Endothelial cell of umbilical vein (primary cell): ENCODE results near the gene SLC5A4. TPM values are rescaled to one million over a fixed set of nuclear protein-coding genes. Genes with fewer than 3 reads are reported as not detected.

Experiments
- BruUV-seq: library from RNA; stranded (reverse); fragments of 400-500 nt; replicated peaks from 2 replicates; lab custom pipeline; 2021; lab: Mats Ljungman, UMichigan
- CTCF ChIA-PET: fragments of 300-600, 350-600 bp; sonication (Branson Sonifier 250); formaldehyde crosslinking; loops from one replicate; lab custom pipeline; 2021; ENCODE audit warnings: antibody characterized with exemption, inconsistent platforms; lab: Charles Lee
- POLR2A ChIA-PET: fragments of 300-600, 350-600 bp; sonication (Branson Sonifier 250); formaldehyde crosslinking; loops from one replicate; lab custom pipeline; 2021; ENCODE audit warnings: antibody characterized with exemption, inconsistent platforms; lab: Charles Lee
- DNase-seq: peaks from one replicate; pipeline ENCODE4 v3.0.0-alpha.2; 2011; ENCODE audit warnings: low read depth, low spot score
- FAIRE-seq: peaks from 2 replicates; lab custom pipeline; 2011; peaks lifted over from hg19 to GRCh38; lab: Jason Lieb, UNC
- H2AFZ ChIP-seq: 2 replicates; pipeline ENCODE4 v1.6.0; 2012; ENCODE audit warnings: low read depth, low read length, control low read depth, inconsistent platforms
- H3K27ac ChIP-seq: 2 replicates; pipeline ENCODE4 v1.5.1; 2011; ENCODE audit warnings: low read depth, mild to moderate bottlenecking, control low read depth, low read length, moderate library complexity; ENCODE audit not compliant: insufficient read depth
- H3K27me3 ChIP-seq, 2 experiments: 2 replicates each; pipeline versions ENCODE4 v1.6.0 to v1.6.1; 2011; ENCODE audit warnings: low read length in 2 of 2, mixed read lengths in 1 of 2; ENCODE audit not compliant: control insufficient read depth in 2 of 2, insufficient read depth in 2 of 2
- H3K36me3 ChIP-seq, 2 experiments: 2 replicates in 1 of 2; 3 replicates in 1 of 2; pipeline ENCODE4 v1.5.1; 2011; ENCODE audit warnings: low read length in 2 of 2, mild to moderate bottlenecking in 1 of 2, moderate library complexity in 1 of 2; ENCODE audit not compliant: control insufficient read depth in 2 of 2, insufficient read depth in 2 of 2; ENCODE audit errors: extremely low read depth in 1 of 2
- H3K4me1 ChIP-seq: 3 replicates; pipeline ENCODE4 v1.5.1; 2011; ENCODE audit warnings: mild to moderate bottlenecking, low read length; ENCODE audit not compliant: control insufficient read depth, insufficient read depth; ENCODE audit errors: extremely low read depth
- H3K4me2 ChIP-seq: 2 replicates; pipeline ENCODE4 v1.6.1; 2011; ENCODE audit warnings: low read length, control low read depth, mixed read lengths; ENCODE audit not compliant: insufficient read depth
- H3K4me3 ChIP-seq, 3 experiments: fragments of 200-600 bp in 1 of 3; sonication (generic), shearing (Covaris generic) in 1 of 3; replicated peaks in 1 of 3; 2 replicates each; pipeline ENCODE4 v1.5.1; 2011 to 2016; ENCODE audit warnings: control low read depth in 3 of 3, low read length in 3 of 3, mild to moderate bottlenecking in 2 of 3, inconsistent platforms in 1 of 3, low read depth in 1 of 3, moderate library complexity in 1 of 3; ENCODE audit not compliant: insufficient read depth in 1 of 3
- H3K79me2 ChIP-seq: 2 replicates; pipeline ENCODE4 v1.6.0; 2012; ENCODE audit warnings: low read length, inconsistent platforms; ENCODE audit not compliant: control insufficient read depth, insufficient read depth
- H3K9ac ChIP-seq: replicated peaks from 2 replicates; pipeline ENCODE3; 2011; ENCODE audit warnings: low read length, control low read depth; ENCODE audit not compliant: insufficient read depth; ENCODE audit errors: extremely low read depth
- H3K9me1 ChIP-seq: replicated peaks from 3 replicates; pipeline ENCODE4 v1.6.0; 2011; ENCODE audit warnings: mild to moderate bottlenecking, low read length; ENCODE audit not compliant: control insufficient read depth, insufficient read depth; ENCODE audit errors: extremely low read depth
- H3K9me3 ChIP-seq: replicated peaks from 2 replicates; pipeline ENCODE4 v1.5.1; 2012; ENCODE audit warnings: low read length, inconsistent platforms; ENCODE audit not compliant: control insufficient read depth, insufficient read depth
- H4K20me1 ChIP-seq: replicated peaks from 2 replicates; pipeline ENCODE3; 2011; ENCODE audit warnings: mild to moderate bottlenecking, low read length; ENCODE audit not compliant: control insufficient read depth, insufficient read depth; ENCODE audit errors: extremely low read depth
- EZH2 ChIP-seq: IDR thresholded peaks from 2 replicates; pipeline ENCODE4 v1.6.1; 2012; ENCODE audit warnings: borderline replicate concordance, low read depth, mild to moderate bottlenecking, moderate library complexity, low read length, inconsistent platforms; ENCODE audit not compliant: severe bottlenecking
- FOS ChIP-seq: IDR thresholded peaks from 2 replicates; pipeline ENCODE4 v1.6.1; 2011; ENCODE audit warnings: mild to moderate bottlenecking, low read length, moderate library complexity, borderline replicate concordance; ENCODE audit not compliant: insufficient read depth
- GATA2 ChIP-seq: IDR thresholded peaks from 2 replicates; pipeline ENCODE4 v1.7.0; 2011; ENCODE audit warnings: low read depth, mild to moderate bottlenecking, moderate library complexity, mixed read lengths, low read length; ENCODE audit not compliant: insufficient read length, insufficient read depth
- JUN ChIP-seq: IDR thresholded peaks from 2 replicates; pipeline ENCODE4 v1.6.1; 2011; ENCODE audit warnings: borderline replicate concordance, low read depth; ENCODE audit not compliant: insufficient read length, insufficient read depth
- MAX ChIP-seq: IDR thresholded peaks from 2 replicates; pipeline ENCODE4 v1.6.1; 2011; ENCODE audit not compliant: insufficient read depth, insufficient read length
- MYC ChIP-seq: IDR thresholded peaks from one replicate; pipeline ENCODE4 v1.6.1; 2011; ENCODE audit warnings: mild to moderate bottlenecking, low read depth, low read length
- POLR2A ChIP-seq: IDR thresholded peaks from 2 replicates; pipeline ENCODE4 v1.6.1; 2012; ENCODE audit warnings: low read depth, mild to moderate bottlenecking, control low read depth, low read length
- POLR2AphosphoS5 ChIP-seq: IDR thresholded peaks from 2 replicates; pipeline ENCODE4 v1.6.1; 2012; ENCODE audit warnings: low read depth, mild to moderate bottlenecking, control low read depth, low read length, moderate library complexity; ENCODE audit not compliant: insufficient read depth
- dilution Hi-C: fragments of 300-500 bp; cut with MboI; formaldehyde crosslinking; loops from one replicate; pipeline ENCODE4 v1.15.0; 2019; ENCODE audit warnings: low sequenced_read_pairs; ENCODE audit not compliant: extremely low pct_ligation_motif_present
- intact Hi-C: fragments of 100-400 bp; cut with micrococcal nuclease; formaldehyde crosslinking; loops from one replicate; pipeline ENCODE4 v1.10.0; 2022
- polyA plus RNA-seq, 4 experiments: library from polyadenylated mRNA; depleted of rRNA in 3 of 4; stranded (reverse) in 3 of 4; unstranded in 1 of 4; fragments of >200 nt; gene quantifications; 2 replicates each; pipeline versions ENCODE4 v1.2.1 to v1.2.3, GENCODE V29; 2011 to 2012; ENCODE audit warnings: missing spikeins in 1 of 4
- total RNA-seq: library from RNA; stranded (reverse); gene quantifications from 2 replicates; pipeline ENCODE4 v1.2.3, GENCODE V29; 2021
- TF ChIP-seq, protein P1 (sequence below), 2 donors: IDR thresholded peaks; 1 replicate in 1 of 2; 2 replicates in 1 of 2; pipeline ENCODE4 v1.5.1; 2011; ENCODE audit warnings: low read length in 2 of 2, mild to moderate bottlenecking in 2 of 2, moderate library complexity in 2 of 2, control low read depth in 1 of 2, inconsistent platforms in 1 of 2, low read depth in 1 of 2; ENCODE audit not compliant: insufficient read depth in 1 of 2; ENCODE audit errors: extremely low read depth in 1 of 2

The SLC5A4 gene
- total and polyA plus RNA-seq, 2 donors (not counting 3 experiments of a cell fraction or from before 2014, with no cell fraction given) = 1.5 to 2.8 TPM

- intact Hi-C loops (no loop called here), dilution Hi-C loops (no loop called here)
- peaks cover 0 to 2% of the 10 kb centered on the region in 2 experiments for H3K36me3 ChIP-seq
- ChIA-PET CTCF (no interaction called here), POLR2A (no interaction called here)
- no peak overlapping the region for H3K4me3 ChIP-seq
- no peak overlapping the region for H2AFZ ChIP-seq
- TF ChIP-seq GATA2 = no peak
- no peak for TF ChIP-seq FOS
- no peak for TF ChIP-seq EZH2
- TF ChIP-seq POLR2AphosphoS5 = no peak
- TF ChIP-seq POLR2A = no peak
- TF ChIP-seq, protein P1, sequence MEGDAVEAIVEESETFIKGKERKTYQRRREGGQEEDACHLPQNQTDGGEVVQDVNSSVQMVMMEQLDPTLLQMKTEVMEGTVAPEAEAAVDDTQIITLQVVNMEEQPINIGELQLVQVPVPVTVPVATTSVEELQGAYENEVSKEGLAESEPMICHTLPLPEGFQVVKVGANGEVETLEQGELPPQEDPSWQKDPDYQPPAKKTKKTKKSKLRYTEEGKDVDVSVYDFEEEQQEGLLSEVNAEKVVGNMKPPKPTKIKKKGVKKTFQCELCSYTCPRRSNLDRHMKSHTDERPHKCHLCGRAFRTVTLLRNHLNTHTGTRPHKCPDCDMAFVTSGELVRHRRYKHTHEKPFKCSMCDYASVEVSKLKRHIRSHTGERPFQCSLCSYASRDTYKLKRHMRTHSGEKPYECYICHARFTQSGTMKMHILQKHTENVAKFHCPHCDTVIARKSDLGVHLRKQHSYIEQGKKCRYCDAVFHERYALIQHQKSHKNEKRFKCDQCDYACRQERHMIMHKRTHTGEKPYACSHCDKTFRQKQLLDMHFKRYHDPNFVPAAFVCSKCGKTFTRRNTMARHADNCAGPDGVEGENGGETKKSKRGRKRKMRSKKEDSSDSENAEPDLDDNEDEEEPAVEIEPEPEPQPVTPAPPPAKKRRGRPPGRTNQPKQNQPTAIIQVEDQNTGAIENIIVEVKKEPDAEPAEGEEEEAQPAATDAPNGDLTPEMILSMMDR (IDR thresholded peaks at IDR 0.05; ENCODE audit: extremely low read depth in 1 of 2, insufficient read depth in 1 of 2, low read depth in 1 of 2, low read length in 2 of 2) = no peak
- TF ChIP-seq MYC = no peak
- no peak for TF ChIP-seq JUN
- TF ChIP-seq MAX = no peak
- FAIRE-seq (peak; percentile 31), DNase-seq (no peak)
- H3K4me1 ChIP-seq = no peaks in the 10 kb centered on the region
- no peaks in the 10 kb centered on the region for H3K9me3 ChIP-seq
- H3K9ac ChIP-seq = no peak overlapping the region
- no peaks in the 10 kb centered on the region for H3K79me2 ChIP-seq
- H3K4me2 ChIP-seq = no peak overlapping the region
- no TSS peak for BruUV-seq
- no peaks in the 10 kb centered on the region for H3K9me1 ChIP-seq
- no peaks in the 10 kb centered on the region for H4K20me1 ChIP-seq
- H3K27ac ChIP-seq = no peak overlapping the region
- no peaks in the 10 kb centered on the region for H3K27me3 ChIP-seq
These were observed 22.8 kb downstream of the SLC5A4 start for GRCh38 chr22:32232191-32232830.
